Thoracic aorta (tissue), 2 donors: ENCODE results near the gene ADI1. TPM values are rescaled to one million over a fixed set of nuclear protein-coding genes. Genes with fewer than 3 reads are reported as not detected.
A peak's percentile ranks its signal among the peaks of the same experiment; 100 is the strongest.

Experiments
- ATAC-seq: fragments of 150-250 bp; one replicate; pipeline ENCODE4 v1.8.0; 2017; ENCODE audit warnings: low read depth; ENCODE audit not compliant: insufficient number of reproducible peaks, low FRiP score
- DNase-seq: peaks from one replicate; pipeline ENCODE4 v3.0.0-alpha.2; 2020; ENCODE audit warnings: low spot score
- H3K27ac ChIP-seq, 2 donors: fragments of 200-600 bp; sonication (generic); 1 replicate in 1 of 2; 2 replicates in 1 of 2; pipeline ENCODE4 v1.5.1; 2016; ENCODE audit warnings: mild to moderate bottlenecking in 2 of 2, moderate library complexity in 2 of 2
- H3K27me3 ChIP-seq: fragments of 200-600 bp; sonication (generic); replicated peaks from 2 replicates; pipeline ENCODE4 v1.6.0; 2016; ENCODE audit warnings: mild to moderate bottlenecking; ENCODE audit not compliant: insufficient read depth
- H3K36me3 ChIP-seq: fragments of 200-600 bp; sonication (generic); one replicate; pipeline ENCODE4 v1.5.1; 2016
- H3K4me1 ChIP-seq, 2 donors: fragments of 200-600 bp; sonication (generic); 1 replicate in 1 of 2; 2 replicates in 1 of 2; pipeline versions ENCODE4 v1.5.1 to v1.6.0; 2016; ENCODE audit warnings: low read depth in 2 of 2, mild to moderate bottlenecking in 1 of 2; ENCODE audit not compliant: control insufficient read depth in 1 of 2
- H3K4me3 ChIP-seq: fragments of 200-600 bp; sonication (generic); 2 replicates; pipeline ENCODE4 v1.5.1; 2016; ENCODE audit warnings: mild to moderate bottlenecking
- H3K9me3 ChIP-seq: fragments of 200-600 bp; sonication (generic); 2 replicates; pipeline ENCODE4 v1.5.1; 2016
- CTCF ChIP-seq: fragments of 200-600 bp; sonication (generic); IDR thresholded peaks from one replicate; pipeline ENCODE4 v1.5.1; 2019; ENCODE audit warnings: antibody characterized with exemption
- total RNA-seq, 2 donors: library from RNA; depleted of rRNA; stranded (reverse); fragments of >200 nt; gene quantifications; one replicate each; pipeline versions ENCODE4 v1.1.0 to v1.2.3, GENCODE V29; 2016

The ADI1 gene
- total RNA-seq, 2 donors from 2014 or later: 120 to 126 TPM

- Histone ChIP-seq H3K9me3 (no peaks in the 10 kb centered on the region), H3K27ac (no peak overlapping the region), H3K4me3 (no peak overlapping the region), H3K36me3 (no peaks in the 10 kb centered on the region), H3K4me1 (peaks cover 8 to 10% of the 10 kb centered on the region in 2 donors), H3K27me3 (no peaks in the 10 kb centered on the region)
- DNase-seq (no peak), ATAC-seq (no peak)
- no peak for TF ChIP-seq CTCF
Measured at GRCh38 chr2:3529316-3530025, 10.1 kb upstream of the ADI1 start.

- Histone ChIP-seq H3K9me3 (no peaks in the 10 kb centered on the region), H3K27ac (no peak overlapping the region), H3K27me3 (no peaks in the 10 kb centered on the region), H3K4me3 (no peak overlapping the region), H3K36me3 (no peaks in the 10 kb centered on the region), H3K4me1 (peaks cover 17 to 24% of the 10 kb centered on the region in 2 donors)
- no peak for DNase-seq
- no peak for TF ChIP-seq CTCF
- ATAC-seq: no peak
Measured at GRCh38 chr2:3527886-3528785, 8.8 kb upstream of the ADI1 start.

GRCh38 chr2:3526871-3527270, 7.5 kb upstream of the ADI1 start:
- TF ChIP-seq CTCF: no peak

GRCh38 chr2:3523551-3524041, 4.3 kb upstream of the ADI1 start:
- H3K27ac ChIP-seq: peak overlapping the region; percentile 85 to 92
- peaks cover 32 to 58% of the 10 kb centered on the region in 2 donors for H3K4me1 ChIP-seq
- no peaks in the 10 kb centered on the region for H3K36me3 ChIP-seq
- no peaks in the 10 kb centered on the region for H3K27me3 ChIP-seq
- H3K4me3 ChIP-seq: peak overlapping the region; percentile 53
- TF ChIP-seq CTCF: no peak
- ATAC-seq: no peak
- DNase-seq: no peak
- no peaks in the 10 kb centered on the region for H3K9me3 ChIP-seq

More at GRCh38 chr2:3526871-3527270, 7.5 kb upstream of the ADI1 start:
- Histone ChIP-seq H3K4me3 (no peak overlapping the region), H3K9me3 (no peaks in the 10 kb centered on the region), H3K4me1 (peaks cover 22 to 35% of the 10 kb centered on the region in 2 donors), H3K27me3 (no peaks in the 10 kb centered on the region), H3K27ac (no peak overlapping the region), H3K36me3 (no peaks in the 10 kb centered on the region)
- ATAC-seq: no peak
- no peak for DNase-seq

GRCh38 chr2:3522961-3523421, 3.7 kb upstream of the ADI1 start:
- peaks cover 35 to 61% of the 10 kb centered on the region in 2 donors for H3K4me1 ChIP-seq

More at GRCh38 chr2:3522961-3523421, 3.7 kb upstream of the ADI1 start:
- Histone ChIP-seq H3K27ac (peak overlapping the region; percentile 85 to 92), H3K36me3 (no peaks in the 10 kb centered on the region), H3K27me3 (no peaks in the 10 kb centered on the region), H3K4me3 (peak overlapping the region; percentile 53), H3K9me3 (no peaks in the 10 kb centered on the region)
- DNase-seq: no peak
- no peak for ATAC-seq
- no peak for TF ChIP-seq CTCF
